GM18858 (cell line): Measurements from ENCODE around the gene LPP.

Experiments
- ATAC-seq: cut with Tn5 transposase; IDR thresholded peaks from one replicate; pipeline ENCODE4 v1.9.1; 2021; ENCODE audit not compliant: unreplicated experiment

Gene LPP

GRCh38 chr3:188323067-188323842 is 169.3 kb downstream of the LPP start:
- ATAC-seq = no peak

DNA sequence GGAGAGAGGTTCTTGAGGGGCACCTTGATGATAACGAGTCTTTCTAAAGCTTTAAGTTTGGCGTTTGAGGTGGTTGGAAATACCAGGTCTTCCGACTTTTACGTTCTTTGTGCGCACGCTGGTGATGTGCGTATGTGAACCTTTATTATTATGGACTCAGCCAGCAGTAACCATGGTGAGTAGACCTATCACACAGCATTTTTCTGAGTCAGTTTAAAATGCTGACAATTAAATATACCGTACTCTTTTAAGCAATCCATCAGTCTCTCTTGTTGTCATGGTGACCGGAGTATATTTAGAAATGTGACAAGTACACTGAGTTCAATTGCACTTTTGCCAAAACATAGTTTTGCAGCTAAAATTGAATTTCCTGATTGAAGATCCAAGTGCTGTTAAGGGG is 172.2 kb downstream of the LPP start:
- no peak for ATAC-seq

DNA sequence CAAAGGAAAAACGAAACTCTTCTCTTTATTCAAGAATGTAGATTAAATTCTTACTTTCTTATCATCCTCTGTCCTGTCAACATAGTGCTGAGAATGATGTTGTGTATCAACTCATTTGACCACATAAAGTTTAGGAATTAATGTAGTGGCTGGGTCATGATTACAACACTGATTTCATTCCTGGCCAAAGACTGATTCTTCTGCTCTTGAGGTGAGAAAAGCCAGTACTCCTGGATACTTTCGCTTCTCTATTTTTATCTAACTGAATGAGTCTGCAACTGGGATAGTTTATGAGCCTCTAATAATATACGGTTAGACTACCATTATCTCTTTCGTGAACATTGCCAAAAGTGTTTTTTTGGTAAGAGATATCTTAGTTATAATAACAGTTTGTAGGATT is 173.0 kb downstream of the LPP start:
- ATAC-seq = no peak

DNA sequence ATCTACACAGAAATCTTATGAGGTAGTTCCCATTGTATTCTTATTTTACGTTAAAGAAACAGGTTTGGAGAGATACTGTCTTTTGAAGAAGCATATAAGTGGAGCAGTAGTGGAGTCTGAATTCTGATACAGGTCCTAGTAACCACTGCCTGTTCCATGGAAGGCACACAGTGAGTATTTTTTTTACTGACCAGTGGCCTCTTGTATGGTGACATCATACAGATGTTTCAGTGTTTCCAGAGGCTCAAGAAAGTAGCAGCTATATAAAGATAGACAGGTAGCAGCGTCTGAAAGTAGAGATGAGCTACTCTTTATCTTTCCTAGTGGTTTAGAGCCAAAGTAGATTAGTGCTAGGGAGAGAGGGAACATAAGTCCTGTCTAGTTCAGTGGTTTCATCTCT is 173.5 kb downstream of the LPP start:
- no peak for ATAC-seq

DNA sequence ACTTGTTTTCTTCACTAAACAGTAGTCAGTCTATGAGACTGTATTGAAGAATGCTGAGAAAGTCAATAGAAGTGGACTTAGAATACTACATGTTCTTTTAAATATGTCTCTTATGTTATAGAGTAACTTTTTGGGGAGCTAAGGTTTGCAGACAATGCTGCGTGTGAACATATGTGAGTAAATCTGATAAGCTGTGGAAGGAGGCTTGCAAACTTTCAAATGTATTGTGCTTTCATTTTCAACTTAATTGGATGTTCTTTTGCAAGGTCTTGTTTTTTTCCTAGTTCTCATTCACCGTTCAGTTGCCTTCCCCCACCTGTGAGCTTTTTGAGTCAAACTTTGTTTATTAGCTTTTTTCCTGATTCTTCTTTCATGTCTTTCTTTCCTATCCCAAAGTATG is 176.2 kb downstream of the LPP start:
- no peak for ATAC-seq

DNA sequence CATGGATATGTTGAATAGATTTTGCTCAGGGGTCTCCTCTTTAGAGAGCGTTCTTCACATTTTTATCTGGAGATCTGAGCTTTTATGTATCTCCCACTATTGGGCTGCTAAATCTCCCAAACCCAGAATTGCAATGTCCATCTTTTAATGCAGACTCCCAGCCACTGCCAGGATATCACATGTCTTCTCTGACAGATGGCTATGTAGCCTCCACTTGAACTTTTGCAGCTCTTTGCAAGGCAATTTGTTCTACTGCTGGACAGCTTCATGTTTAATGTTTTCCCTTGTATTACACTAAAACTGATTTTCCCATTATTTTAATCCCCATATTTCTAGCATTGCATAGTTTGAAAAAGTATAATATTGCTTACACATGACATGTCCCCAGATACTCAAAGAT is 177.2 kb downstream of the LPP start:
- ATAC-seq = no peak

GRCh38 chr3:188332085-188332484 is 178.1 kb downstream of the LPP start:
- no peak for ATAC-seq

DNA sequence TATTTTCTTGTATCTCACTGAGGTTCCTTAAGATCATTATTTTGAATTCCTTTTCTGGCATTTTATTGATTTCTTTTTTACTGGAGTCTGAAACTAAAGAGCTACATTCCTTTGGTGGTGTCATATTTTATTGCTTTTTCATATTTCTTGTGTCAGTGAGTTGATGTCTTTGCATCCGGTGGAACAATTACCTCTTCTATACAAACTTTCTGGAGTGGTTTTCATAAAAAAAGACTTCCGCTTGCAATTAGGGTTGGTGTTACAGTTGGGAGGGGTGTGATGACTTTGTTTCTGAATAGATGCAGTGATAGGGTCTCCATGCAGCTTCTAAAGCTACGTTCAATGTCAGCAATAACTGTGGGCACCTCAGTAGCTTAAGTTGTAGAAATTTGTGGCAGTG is 181.7 kb downstream of the LPP start:
- no peak for ATAC-seq

DNA sequence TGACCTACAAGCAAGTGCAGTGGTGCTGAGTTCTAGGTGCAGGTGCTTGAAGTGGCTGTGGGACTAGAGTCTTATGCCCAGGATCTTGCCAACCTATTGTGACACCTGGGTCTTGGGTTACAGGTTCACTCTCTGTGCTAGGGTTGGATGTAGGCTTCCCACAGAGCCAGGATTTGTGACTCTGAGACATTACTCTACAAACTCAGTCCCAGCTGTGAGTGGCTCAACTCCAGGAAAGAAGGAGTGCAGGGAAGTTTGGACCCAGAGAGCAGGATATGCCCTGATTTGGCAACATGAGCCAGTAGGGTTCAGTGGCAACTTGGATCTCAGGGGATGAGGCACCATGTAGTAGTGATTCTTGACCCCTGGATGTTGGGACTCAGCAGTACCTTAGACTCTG is 182.2 kb downstream of the LPP start:
- no peak for ATAC-seq

GRCh38 chr3:188337232-188337631 is 183.3 kb downstream of the LPP start:
- no peak for ATAC-seq

DNA sequence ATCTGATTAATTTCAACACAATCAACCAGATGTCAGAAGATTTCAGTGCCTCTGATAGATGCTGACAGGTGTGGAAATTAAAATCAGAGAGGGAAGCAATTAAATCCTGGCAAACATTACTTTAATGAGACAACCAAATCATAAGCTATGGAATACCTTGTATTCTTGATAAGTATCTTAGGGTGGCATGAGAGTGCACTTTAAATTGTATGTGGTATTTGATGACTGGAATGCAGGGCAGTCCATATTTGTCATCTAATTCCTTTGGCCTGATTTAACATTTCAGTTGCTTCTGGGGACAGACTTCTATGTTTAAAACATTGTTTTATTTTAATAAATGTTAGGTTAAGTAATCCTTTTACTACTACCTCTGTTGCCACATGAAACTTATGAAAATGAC is 184.1 kb downstream of the LPP start:
- ATAC-seq = no peak

DNA sequence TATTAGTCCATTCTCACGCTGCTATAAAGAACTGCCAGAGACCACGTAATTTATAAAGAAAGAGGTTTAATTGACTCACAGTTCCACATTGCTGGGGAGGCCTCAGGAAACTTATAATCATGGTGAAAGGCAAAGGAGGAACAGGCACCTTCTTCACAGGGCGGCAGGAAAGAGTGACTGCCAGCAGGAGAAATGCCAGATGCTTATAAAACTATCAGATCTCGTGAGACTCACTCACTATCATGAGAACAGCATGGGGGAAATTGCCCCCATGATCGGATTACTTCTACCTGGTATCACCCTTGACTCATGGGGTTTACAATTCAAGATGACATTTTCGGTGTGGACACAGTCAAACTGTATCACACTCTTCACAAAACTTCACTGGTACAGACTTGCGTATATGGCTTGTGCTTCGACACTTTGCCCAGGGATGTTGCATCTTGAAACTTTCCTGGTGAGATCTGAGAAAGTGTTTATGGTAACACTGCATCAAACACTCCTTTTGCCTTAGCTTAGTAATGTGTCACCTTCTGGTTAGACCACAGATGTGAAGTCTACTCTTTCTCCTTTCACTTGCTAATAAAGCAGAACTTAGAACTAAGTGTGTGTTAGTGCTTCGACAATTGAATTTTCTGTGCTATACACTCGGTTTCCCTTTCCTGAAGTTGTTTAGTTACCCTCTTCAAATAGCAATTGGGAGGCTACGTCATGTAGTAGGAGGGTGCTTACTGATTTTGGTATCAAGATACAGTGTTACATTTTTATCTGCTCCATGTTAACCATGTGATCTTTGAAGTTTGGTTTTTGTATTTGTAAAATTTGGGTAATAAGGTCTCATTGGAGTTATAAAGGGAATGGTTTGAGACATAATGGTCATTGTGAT is 185.7 kb downstream of the LPP start:
- ATAC-seq = peak; percentile 91

GRCh38 chr3:188341501-188341900 is 187.5 kb downstream of the LPP start:
- ATAC-seq = no peak

- ATAC-seq = no peak
Measured at GRCh38 chr3:188342991-188343732, 189.2 kb downstream of the LPP start.

DNA sequence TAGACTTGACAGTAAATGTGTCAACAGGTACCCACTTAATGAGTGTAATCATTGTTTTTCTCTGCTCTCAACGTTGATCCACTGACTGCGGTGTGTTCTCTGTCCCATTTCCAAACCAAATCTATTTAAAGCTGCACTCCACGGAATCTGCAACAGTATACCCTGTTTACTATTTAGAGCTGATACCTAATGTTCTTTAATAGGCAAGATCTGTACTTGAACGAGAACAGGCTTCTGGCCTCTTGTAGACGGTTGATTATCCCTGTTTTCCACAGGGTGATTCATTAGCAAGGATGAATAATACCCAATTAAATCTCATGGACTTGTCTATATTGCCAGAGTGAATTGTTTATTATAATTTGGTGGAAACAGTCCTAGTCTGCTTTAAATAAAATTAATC is 189.9 kb downstream of the LPP start:
- ATAC-seq = no peak

- no peak for ATAC-seq
Measured at GRCh38 chr3:188345223-188345622, 191.3 kb downstream of the LPP start.

DNA sequence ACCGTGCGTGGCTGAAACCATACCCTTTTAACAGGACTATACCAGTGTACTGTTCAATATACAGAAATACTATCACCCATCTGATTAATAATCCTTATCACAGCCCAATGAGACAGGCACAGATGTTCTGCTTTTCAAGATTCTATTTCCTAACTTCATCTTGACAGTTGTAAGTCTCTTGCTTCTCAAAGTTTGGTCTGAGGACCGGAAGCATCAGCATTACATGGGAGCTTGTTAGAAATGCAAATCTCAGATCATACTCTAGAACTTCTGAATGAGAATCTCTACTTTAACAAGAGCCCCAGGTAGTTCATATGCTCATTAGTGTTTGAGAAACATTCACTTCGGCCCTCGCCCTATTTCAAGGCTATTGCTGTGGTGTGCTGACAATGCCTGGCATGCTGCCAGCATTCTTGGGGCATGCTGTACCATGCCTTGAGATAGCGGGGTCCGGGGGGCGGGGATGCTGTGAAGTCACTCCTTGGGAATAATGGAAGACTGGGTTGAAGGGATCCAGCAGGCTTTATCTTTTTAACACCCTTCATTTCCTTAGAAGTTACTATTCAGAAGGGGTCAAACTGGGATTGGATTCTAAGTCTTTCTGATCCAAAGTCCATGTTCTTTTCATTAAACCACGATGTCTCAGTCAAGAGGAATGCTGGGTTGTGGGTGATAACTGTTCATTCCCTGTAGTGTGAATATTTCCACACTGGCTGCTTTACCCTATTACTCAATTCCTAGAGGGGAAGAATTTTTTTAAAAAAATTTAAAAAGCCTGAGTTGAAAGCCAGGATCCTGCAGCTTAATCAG is 194.7 kb downstream of the LPP start:
- ATAC-seq = no peak

DNA sequence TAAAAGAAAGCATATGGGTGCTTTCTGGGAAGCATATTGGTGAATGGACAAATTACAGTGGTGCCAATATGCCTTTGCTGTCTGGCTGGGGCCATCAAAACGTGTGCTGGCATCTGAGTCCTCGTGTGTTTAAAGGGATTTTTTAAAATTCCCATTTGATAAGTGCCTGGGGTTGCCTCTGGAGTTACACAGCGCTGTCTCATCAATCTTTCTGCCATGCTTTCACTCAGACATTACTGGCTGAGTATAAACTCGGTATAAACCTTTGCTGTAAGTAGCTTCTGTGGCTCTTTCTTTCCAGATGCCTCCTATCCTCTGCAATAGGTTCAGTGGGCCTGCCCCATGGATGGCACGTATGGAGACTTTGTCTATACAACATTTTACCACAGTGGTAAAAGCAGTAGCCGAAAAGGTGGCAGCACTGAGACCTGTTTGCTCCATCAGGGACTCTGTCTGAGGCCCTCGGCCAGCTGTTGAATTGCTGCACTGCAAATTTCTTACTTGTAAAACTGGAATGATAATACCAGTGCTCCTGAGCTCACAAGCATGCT is 195.5 kb downstream of the LPP start:
- no peak for ATAC-seq

DNA sequence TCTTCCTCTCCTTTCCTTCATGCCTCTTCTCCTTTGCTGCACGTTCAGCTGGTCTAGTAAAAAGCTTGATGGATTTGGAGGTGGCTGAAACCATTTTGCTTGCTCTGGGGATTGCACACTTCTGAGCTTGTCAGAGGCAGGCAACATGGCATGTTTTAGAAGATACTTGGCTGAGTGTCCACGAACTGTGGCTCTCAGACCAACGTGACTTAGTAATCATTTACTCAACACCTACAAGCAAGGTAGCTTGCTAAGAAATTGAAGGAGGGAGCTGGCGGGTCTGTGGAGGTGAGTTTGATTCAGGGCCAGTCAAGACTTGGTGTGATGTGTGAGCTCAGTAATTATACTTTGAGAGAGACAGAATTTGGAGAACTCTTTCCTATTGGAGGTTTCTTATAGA is 196.0 kb downstream of the LPP start:
- ATAC-seq = no peak

DNA sequence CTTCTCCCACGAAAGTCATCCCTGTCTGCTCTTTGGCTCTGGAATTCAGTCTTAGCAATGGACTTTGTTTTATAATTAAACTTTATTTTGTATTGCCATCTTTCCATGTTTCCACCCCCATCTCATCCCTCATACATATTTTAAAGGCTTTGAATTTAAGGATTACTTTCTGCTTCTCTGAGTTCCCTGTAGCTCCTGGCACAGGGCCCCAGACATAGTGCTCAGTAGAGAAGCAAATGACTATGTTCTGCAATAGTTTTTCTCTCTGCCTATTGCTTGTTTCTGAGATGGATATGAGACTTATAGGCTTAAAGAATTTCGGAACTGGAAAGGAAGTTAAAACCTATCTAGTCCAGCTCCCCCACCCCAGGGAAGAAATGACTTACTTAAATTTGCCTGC is 197.0 kb downstream of the LPP start:
- ATAC-seq = no peak

- ATAC-seq = no peak
Measured at GRCh38 chr3:188351648-188352047, 197.7 kb downstream of the LPP start.
